ENCODE results near the gene MOB3B.

Gene MOB3B

GRCh38 chr9:27440888-27441740, 88.5 kb downstream of the MOB3B start:
- Histone ChIP-seq H3K27me3 (no peaks in the 10 kb centered on the region), H3K36me3 (no peaks in the 10 kb centered on the region), H3K4me3 (ENCODE audit: low read depth in 1 of 2, low read length in 1 of 2) (no peak overlapping the region), H3K9me3 (no peaks in the 10 kb centered on the region), H3K4me1 (ENCODE audit: control insufficient read depth in 1 of 2, insufficient read depth in 1 of 2, low read depth in 1 of 2, low read length in 1 of 2) (no peaks in the 10 kb centered on the region), H3K27ac (no peak overlapping the region)
- TF ChIP-seq CTCF (IDR thresholded peaks at IDR 0.05): no peak

- Histone ChIP-seq H3K4me3 (ENCODE audit: low read depth in 1 of 2, low read length in 1 of 2) (no peak overlapping the region), H3K27ac (no peak overlapping the region), H3K27me3 (no peaks in the 10 kb centered on the region), H3K4me1 (ENCODE audit: control insufficient read depth in 1 of 2, insufficient read depth in 1 of 2, low read depth in 1 of 2, low read length in 1 of 2) (no peaks in the 10 kb centered on the region), H3K9me3 (no peaks in the 10 kb centered on the region), H3K36me3 (no peaks in the 10 kb centered on the region)
- no peak for TF ChIP-seq CTCF (IDR thresholded peaks at IDR 0.05)
Measured at GRCh38 chr9:27438522-27438921, 91.1 kb downstream of the MOB3B start.

- Histone ChIP-seq H3K4me3 (ENCODE audit: low read depth in 1 of 2, low read length in 1 of 2) (no peak overlapping the region), H3K4me1 (ENCODE audit: control insufficient read depth in 1 of 2, insufficient read depth in 1 of 2, low read depth in 1 of 2, low read length in 1 of 2) (no peaks in the 10 kb centered on the region), H3K36me3 (no peaks in the 10 kb centered on the region), H3K9me3 (no peaks in the 10 kb centered on the region), H3K27ac (no peak overlapping the region), H3K27me3 (no peaks in the 10 kb centered on the region)
- no peak for TF ChIP-seq CTCF (IDR thresholded peaks at IDR 0.05)
Measured at GRCh38 chr9:27437652-27438373, 91.8 kb downstream of the MOB3B start.

GRCh38 chr9:27436234-27436633, 93.4 kb downstream of the MOB3B start:
- H3K4me1 ChIP-seq (ENCODE audit: control insufficient read depth in 1 of 2, insufficient read depth in 1 of 2, low read depth in 1 of 2, low read length in 1 of 2): no peaks in the 10 kb centered on the region
- TF ChIP-seq CTCF (IDR thresholded peaks at IDR 0.05): no peak
- H3K4me3 ChIP-seq (ENCODE audit: low read depth in 1 of 2, low read length in 1 of 2): no peak overlapping the region

GRCh38 chr9:27433631-27434325, 95.8 kb downstream of the MOB3B start:
- Histone ChIP-seq H3K4me3 (ENCODE audit: low read depth in 1 of 2, low read length in 1 of 2) (no peak overlapping the region), H3K27ac (no peak overlapping the region), H3K27me3 (no peaks in the 10 kb centered on the region), H3K9me3 (no peaks in the 10 kb centered on the region), H3K4me1 (ENCODE audit: control insufficient read depth in 1 of 2, insufficient read depth in 1 of 2, low read depth in 1 of 2, low read length in 1 of 2) (no peaks in the 10 kb centered on the region), H3K36me3 (no peaks in the 10 kb centered on the region)
- no peak for TF ChIP-seq CTCF (IDR thresholded peaks at IDR 0.05)

More at GRCh38 chr9:27436234-27436633, 93.4 kb downstream of the MOB3B start:
- H3K27ac ChIP-seq: no peak overlapping the region
- no peaks in the 10 kb centered on the region for H3K36me3 ChIP-seq
- no peaks in the 10 kb centered on the region for H3K27me3 ChIP-seq
- no peaks in the 10 kb centered on the region for H3K9me3 ChIP-seq
